IMR-90 (cell line): ENCODE data around the gene CDC42BPG.

Source experiments
- BHLHE40 ChIP-seq: fragments of 150-350 bp; IDR thresholded peaks from 2 replicates; pipeline ENCODE4 v1.6.1; 2016; ENCODE audit warnings: mild to moderate bottlenecking, low read depth, low read length
- CTCF ChIP-seq: conservative IDR thresholded peaks from 2 replicates; pipeline ENCODE4 v1.5.1; 2012; ENCODE audit warnings: mild to moderate bottlenecking, low read depth, low read length, improper control_type of control experiment
- FOS ChIP-seq: fragments of 150-350 bp; IDR thresholded peaks from 2 replicates; pipeline ENCODE4 v1.6.1; 2016; ENCODE audit warnings: low read depth, low read length
- POLR2A ChIP-seq: IDR thresholded peaks from 2 replicates; pipeline ENCODE4 v1.6.1; 2012; ENCODE audit warnings: mild to moderate bottlenecking, low read depth, low read length
- USF2 ChIP-seq: fragments of 150-350 bp; IDR thresholded peaks from 2 replicates; pipeline ENCODE4 v1.6.1; 2017; ENCODE audit warnings: mild to moderate bottlenecking, antibody characterized with exemption, low read length, low read depth

- TF ChIP-seq CTCF (no peak), BHLHE40 (no peak), POLR2A (no peak), FOS (no peak), USF2 (no peak)
Observed at GRCh38 chr11:64774144-64774543, 70.3 kb downstream of the CDC42BPG start.
